Cardiac septum (tissue), 1 donor: ENCODE results near the gene CNDP1. TPM values are rescaled to one million over a fixed set of nuclear protein-coding genes. Genes with fewer than 3 reads are reported as not detected.

ENCODE experiments used
- DNase-seq: peaks from one replicate; pipeline ENCODE4 v3.0.0-alpha.2; 2020; ENCODE audit warnings: low spot score
- intact Hi-C: fragments of 100-400 bp; cut with DNase I; formaldehyde crosslinking; loops from one replicate; pipeline ENCODE4 v1.14.0; 2022
- total RNA-seq: library from RNA; stranded (reverse); fragmentation: NEBNext Ultra II Directional; extraction: Animal tissue kit (Norgen Biotek cat#: 25700); gene quantifications from one replicate; pipeline ENCODE4 v1.2.1, GENCODE V29; 2021
- donor health status: DM: no; HTN: no; CAD: no.

The CNDP1 gene
- total RNA-seq, 1 donor from 2014 or later: not detected

GRCh38 chr18:74503137-74503536, 31.2 kb upstream of the CNDP1 start:
- intact Hi-C loops: no loop called here

GRCh38 chr18:74505776-74506175, 28.5 kb upstream of the CNDP1 start:
- intact Hi-C loops: no loop called here
- DNase-seq: no peak

More at GRCh38 chr18:74503137-74503536, 31.2 kb upstream of the CNDP1 start:
- no peak for DNase-seq

GRCh38 chr18:74506448-74507084, 27.7 kb upstream of the CNDP1 start:
- intact Hi-C loops: no loop called here
- DNase-seq: no peak

- no peak for DNase-seq
- intact Hi-C loops: no loop called here
Observed at GRCh38 chr18:74507097-74507881, 27.0 kb upstream of the CNDP1 start.

GRCh38 chr18:74507927-74508326, 26.4 kb upstream of the CNDP1 start:
- intact Hi-C loops: no loop called here
- DNase-seq: no peak

- intact Hi-C loops: no loop called here
- peak; percentile 43 for DNase-seq
Observed at GRCh38 chr18:74508366-74508765, 25.9 kb upstream of the CNDP1 start.

- no peak for DNase-seq
- intact Hi-C loops: no loop called here
Observed at GRCh38 chr18:74508821-74509225, 25.5 kb upstream of the CNDP1 start.

- DNase-seq: peak; percentile 67
- intact Hi-C loops: no loop called here
Observed at GRCh38 chr18:74509856-74510769, 24.2 kb upstream of the CNDP1 start.

GRCh38 chr18:74510770-74511095, 23.6 kb upstream of the CNDP1 start:
- DNase-seq: no peak
- intact Hi-C loops: no loop called here

- intact Hi-C loops: no loop called here
- DNase-seq: peak; percentile 57
Observed at GRCh38 chr18:74511823-74512222, 22.5 kb upstream of the CNDP1 start.

- peak; percentile 60 for DNase-seq
Observed at GRCh38 chr18:74512321-74513053, 21.8 kb upstream of the CNDP1 start.

GRCh38 chr18:74513149-74513882, 21.0 kb upstream of the CNDP1 start:
- peak; percentile 70 for DNase-seq
- intact Hi-C loops: no loop called here

More at GRCh38 chr18:74512321-74513053, 21.8 kb upstream of the CNDP1 start:
- intact Hi-C loops: no loop called here

- peak; percentile 63 for DNase-seq
- intact Hi-C loops: no loop called here
Observed at GRCh38 chr18:74513883-74514205, 20.5 kb upstream of the CNDP1 start.

GRCh38 chr18:74514860-74515495, 19.3 kb upstream of the CNDP1 start:
- intact Hi-C loops: no loop called here

GRCh38 chr18:74515620-74516231, 18.6 kb upstream of the CNDP1 start:
- intact Hi-C loops: no loop called here

More at GRCh38 chr18:74514860-74515495, 19.3 kb upstream of the CNDP1 start:
- DNase-seq: peak; percentile 74

GRCh38 chr18:74516271-74517235, 17.7 kb upstream of the CNDP1 start:
- intact Hi-C loops: no loop called here
- DNase-seq: peak; percentile 74

More at GRCh38 chr18:74515620-74516231, 18.6 kb upstream of the CNDP1 start:
- DNase-seq: peak; percentile 51

GRCh38 chr18:74517236-74517630, 17.1 kb upstream of the CNDP1 start:
- DNase-seq: peak; percentile 51
- intact Hi-C loops: no loop called here
